Liver (tissue), 9 donors: Measurements from ENCODE around the gene XKR7. TPM values are rescaled to one million over a fixed set of nuclear protein-coding genes. Genes with fewer than 3 reads are reported as not detected.

Experiments used
- DNase-seq: peaks from one replicate; pipeline ENCODE4 v3.0.0-alpha.2; 2017; ENCODE audit warnings: low spot score
- H3K27ac ChIP-seq, 2 donors: one replicate each; pipeline ENCODE4 v1.7.0; 2013; ENCODE audit warnings: inconsistent platforms in 2 of 2, low read length in 2 of 2, control low read depth in 1 of 2, low read depth in 1 of 2, mild to moderate bottlenecking in 1 of 2
- H3K27me3 ChIP-seq, 4 donors: one replicate each; pipeline versions ENCODE4 v1.6.1 to v1.7.0; 2013; ENCODE audit warnings: low read length in 3 of 4, inconsistent platforms in 1 of 4, mild to moderate bottlenecking in 1 of 4, moderate library complexity in 1 of 4; ENCODE audit not compliant: control insufficient read depth in 4 of 4, insufficient read depth in 4 of 4
- H3K36me3 ChIP-seq, 4 donors: one replicate each; pipeline versions ENCODE4 v1.6.1 to v1.7.0; 2013; ENCODE audit warnings: low read length in 3 of 4, mild to moderate bottlenecking in 3 of 4, low read depth in 1 of 4, moderate library complexity in 1 of 4; ENCODE audit not compliant: control insufficient read depth in 4 of 4, insufficient read depth in 3 of 4
- H3K4me1 ChIP-seq, 4 donors: one replicate each; pipeline versions ENCODE4 v1.6.1 to v1.7.0; 2013; ENCODE audit warnings: low read length in 3 of 4, mild to moderate bottlenecking in 3 of 4, moderate library complexity in 1 of 4; ENCODE audit not compliant: control insufficient read depth in 4 of 4, insufficient read depth in 4 of 4
- H3K4me3 ChIP-seq, 3 donors: one replicate each; pipeline versions ENCODE4 v1.6.1 to v1.7.0; 2013; ENCODE audit warnings: low read length in 3 of 3, control low read depth in 1 of 3, low read depth in 1 of 3, mild to moderate bottlenecking in 1 of 3
- H3K9ac ChIP-seq, 2 donors: one replicate each; pipeline ENCODE4 v1.7.0; 2013; ENCODE audit warnings: low read length in 2 of 2, mild to moderate bottlenecking in 2 of 2, moderate library complexity in 2 of 2, control low read depth in 1 of 2, low read depth in 1 of 2
- H3K9me3 ChIP-seq, 4 donors: one replicate each; pipeline versions ENCODE4 v1.6.1 to v1.7.0; 2013; ENCODE audit warnings: low read length in 3 of 4; ENCODE audit not compliant: control insufficient read depth in 4 of 4
- ATF3 ChIP-seq: IDR thresholded peaks from 2 replicates; pipeline ENCODE4 v1.6.1; 2016; ENCODE audit warnings: antibody characterized with exemption
- CTCF ChIP-seq: fragments of 150-350 bp; IDR thresholded peaks from 2 replicates; pipeline ENCODE4 v1.5.1; 2017; ENCODE audit warnings: improper control_type of control experiment, low read depth, low read length; ENCODE audit not compliant: missing input control
- EGR1 ChIP-seq, 2 donors: IDR thresholded peaks; 2 replicates each; pipeline ENCODE4 v1.6.1; 2016 to 2018; ENCODE audit warnings: antibody characterized with exemption in 2 of 2, low read depth in 2 of 2
- FOXA1 ChIP-seq: IDR thresholded peaks from 2 replicates; pipeline ENCODE4 v1.6.1; 2016; ENCODE audit warnings: antibody characterized with exemption
- FOXA2 ChIP-seq: IDR thresholded peaks from 2 replicates; pipeline ENCODE4 v1.6.1; 2016; ENCODE audit warnings: antibody characterized with exemption
- HNF4A ChIP-seq, 2 donors: conservative IDR thresholded peaks; 2 replicates each; pipeline ENCODE4 v1.6.1; 2016; ENCODE audit warnings: antibody characterized with exemption in 2 of 2, mild to moderate bottlenecking in 2 of 2
- HNF4G ChIP-seq: IDR thresholded peaks from 2 replicates; pipeline ENCODE4 v1.6.1; 2016; ENCODE audit warnings: antibody characterized with exemption
- JUND ChIP-seq, 2 donors: IDR thresholded peaks; 2 replicates each; pipeline ENCODE4 v1.6.1; 2016; ENCODE audit warnings: antibody characterized with exemption in 2 of 2
- MAX ChIP-seq: IDR thresholded peaks from 2 replicates; pipeline ENCODE4 v1.6.1; 2016; ENCODE audit warnings: antibody characterized with exemption
- RAD21 ChIP-seq, 2 donors: IDR thresholded peaks; 2 replicates each; pipeline ENCODE4 v1.6.1; 2016; ENCODE audit warnings: antibody characterized with exemption in 2 of 2, mild to moderate bottlenecking in 2 of 2
- REST ChIP-seq: IDR thresholded peaks from 2 replicates; pipeline ENCODE4 v1.6.1; 2016; ENCODE audit warnings: antibody characterized with exemption, mild to moderate bottlenecking
- RXRA ChIP-seq, 2 donors: IDR thresholded peaks; 2 replicates each; pipeline ENCODE4 v1.6.1; 2017 to 2018; ENCODE audit warnings: antibody characterized with exemption in 2 of 2, mild to moderate bottlenecking in 1 of 2
- SP1 ChIP-seq: IDR thresholded peaks from 2 replicates; pipeline ENCODE4 v1.6.1; 2018; ENCODE audit warnings: antibody characterized with exemption, mild to moderate bottlenecking
- TAF1 ChIP-seq: conservative IDR thresholded peaks from 2 replicates; pipeline ENCODE4 v1.6.1; 2016; ENCODE audit warnings: antibody characterized with exemption, mild to moderate bottlenecking
- YY1 ChIP-seq: IDR thresholded peaks from 2 replicates; pipeline ENCODE4 v1.6.1; 2016; ENCODE audit warnings: antibody characterized with exemption, mild to moderate bottlenecking
- ZBTB33 ChIP-seq: IDR thresholded peaks from 2 replicates; pipeline ENCODE4 v1.6.1; 2016; ENCODE audit warnings: antibody characterized with exemption
- WGBS: extraction: QIAGEN DNeasy Blood & Tissue Kit; methylation state at CpG from one replicate; pipeline ENCODE4 v1.1.7; 2013; 5-methylcytosine and 5-hydroxymethylcytosine counted together
- polyA plus RNA-seq, 2 donors: library from polyadenylated mRNA; stranded (reverse) in 1 of 2; unstranded in 1 of 2; fragments of 200-250 nt in 1 of 2; fragments of >200 nt in 1 of 2; fragmentation: Nextera tagmentation in 1 of 2; extraction: Ambion mirVana in 1 of 2; gene quantifications; one replicate each; pipeline versions ENCODE4 v1.2.1 to v1.2.3, GENCODE V29; 2013 to 2015
- total RNA-seq, 2 donors: library from RNA; depleted of rRNA; stranded (reverse); fragments of >200 nt; gene quantifications; one replicate each; pipeline ENCODE4 v1.2.3, GENCODE V29; 2014
- donor health status: healthy.
- donor health status: healthy.
- donor health status: healthy.
- donor health status: healthy.
- donor health status: healthy.

The XKR7 gene
- total and polyA plus RNA-seq, 4 donors, result under 0.01 to 0.05 TPM; not detected in 2

GRCh38 chr20:31922588-31922987 is 45.4 kb upstream of the XKR7 start:
- no peaks in the 10 kb centered on the region for H3K9me3 ChIP-seq
- peaks cover 0 to 3% (median 0%) of the 10 kb centered on the region in 4 donors for H3K27me3 ChIP-seq
- H3K36me3 ChIP-seq, result no peaks in the 10 kb centered on the region
- no peak overlapping the region for H3K27ac ChIP-seq
- no peak overlapping the region for H3K4me3 ChIP-seq
- WGBS, result 83% methylated on average over 4 of the region's 4 CpGs
- TF ChIP-seq FOXA2 (no peak), REST (no peak), FOXA1 (no peak), HNF4G (no peak), MAX (no peak), RXRA (IDR thresholded peaks at IDR 0.05) (no peak), HNF4A (conservative IDR thresholded peaks at IDR 0.05) (no peak), JUND (IDR thresholded peaks at IDR 0.05) (no peak), ATF3 (no peak), YY1 (no peak), CTCF (no peak), EGR1 (IDR thresholded peaks at IDR 0.05; ENCODE audit: low read depth in 2 of 2) (no peak), SP1 (no peak), TAF1 (no peak), RAD21 (IDR thresholded peaks at IDR 0.05) (no peak), ZBTB33 (no peak)
- H3K4me1 ChIP-seq, result no peaks in the 10 kb centered on the region
- H3K9ac ChIP-seq, result no peak overlapping the region
- no peak for DNase-seq
